A549 (cell line): ENCODE measurements around the gene ANO10.

Source experiments
- CBX2 ChIP-seq: fragments of 200-600 bp; sonication (generic); IDR thresholded peaks from 2 replicates; pipeline ENCODE4 v1.6.1; 2016; ENCODE audit warnings: low read depth, mild to moderate bottlenecking, borderline replicate concordance
- CHD2 ChIP-seq: fragments of 150-350 bp; IDR thresholded peaks from 2 replicates; pipeline ENCODE4 v1.6.1; 2014; ENCODE audit warnings: low read length; ENCODE audit not compliant: partially characterized antibody
- HDAC2 ChIP-seq: fragments of 200-600 bp; sonication (generic); IDR thresholded peaks from 2 replicates; pipeline ENCODE4 v1.6.1; 2016
- SREBF2 ChIP-seq: fragments of 450-650 bp; IDR thresholded peaks from 2 replicates; pipeline ENCODE4 v1.6.1; 2014; ENCODE audit warnings: mild to moderate bottlenecking, moderate library complexity
- TF ChIP-seq, protein P1 (sequence below): fragments of 250-450 bp; sonication (Bioruptor Pico); IDR thresholded peaks from 2 replicates; pipeline ENCODE4 v1.5.0; 2021; ENCODE audit warnings: mild to moderate bottlenecking, moderate library complexity, borderline replicate concordance

DNA sequence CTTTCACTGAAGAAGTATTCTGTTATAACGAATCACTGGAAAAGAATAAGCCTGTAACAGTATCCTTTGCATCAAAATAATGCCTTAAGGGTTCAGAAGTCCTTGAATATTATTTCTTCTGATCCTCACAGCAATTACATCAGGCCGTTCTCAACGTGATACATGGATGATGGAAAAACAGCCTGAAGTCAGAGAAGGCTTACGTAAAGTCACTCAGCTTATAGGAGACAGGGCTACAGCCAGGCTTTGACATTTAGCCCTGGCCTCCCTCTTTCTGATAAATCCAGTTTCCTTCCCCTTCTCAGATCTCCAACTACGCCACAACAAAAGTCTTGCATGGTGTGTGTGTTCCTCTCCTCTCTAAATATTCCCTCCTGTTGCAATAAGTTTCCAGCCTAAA is 131.9 kb downstream of the ANO10 start:
- TF ChIP-seq, protein P1, sequence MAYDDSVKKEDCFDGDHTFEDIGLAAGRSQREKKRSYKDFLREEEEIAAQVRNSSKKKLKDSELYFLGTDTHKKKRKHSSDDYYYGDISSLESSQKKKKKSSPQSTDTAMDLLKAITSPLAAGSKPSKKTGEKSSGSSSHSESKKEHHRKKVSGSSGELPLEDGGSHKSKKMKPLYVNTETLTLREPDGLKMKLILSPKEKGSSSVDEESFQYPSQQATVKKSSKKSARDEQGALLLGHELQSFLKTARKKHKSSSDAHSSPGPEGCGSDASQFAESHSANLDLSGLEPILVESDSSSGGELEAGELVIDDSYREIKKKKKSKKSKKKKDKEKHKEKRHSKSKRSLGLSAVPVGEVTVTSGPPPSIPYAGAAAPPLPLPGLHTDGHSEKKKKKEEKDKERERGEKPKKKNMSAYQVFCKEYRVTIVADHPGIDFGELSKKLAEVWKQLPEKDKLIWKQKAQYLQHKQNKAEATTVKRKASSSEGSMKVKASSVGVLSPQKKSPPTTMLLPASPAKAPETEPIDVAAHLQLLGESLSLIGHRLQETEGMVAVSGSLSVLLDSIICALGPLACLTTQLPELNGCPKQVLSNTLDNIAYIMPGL: no peak
- TF ChIP-seq CBX2: no peak
- no peak for TF ChIP-seq CHD2
- TF ChIP-seq SREBF2: no peak
- TF ChIP-seq HDAC2: no peak
